ENCODE results near the gene AIF1L. TPM values are rescaled to one million over a fixed set of nuclear protein-coding genes. Genes with fewer than 3 reads are reported as not detected.

The AIF1L gene
- total RNA-seq, 4 donors from 2014 or later = 42.9 to 55.9 (median 50.0) TPM

DNA sequence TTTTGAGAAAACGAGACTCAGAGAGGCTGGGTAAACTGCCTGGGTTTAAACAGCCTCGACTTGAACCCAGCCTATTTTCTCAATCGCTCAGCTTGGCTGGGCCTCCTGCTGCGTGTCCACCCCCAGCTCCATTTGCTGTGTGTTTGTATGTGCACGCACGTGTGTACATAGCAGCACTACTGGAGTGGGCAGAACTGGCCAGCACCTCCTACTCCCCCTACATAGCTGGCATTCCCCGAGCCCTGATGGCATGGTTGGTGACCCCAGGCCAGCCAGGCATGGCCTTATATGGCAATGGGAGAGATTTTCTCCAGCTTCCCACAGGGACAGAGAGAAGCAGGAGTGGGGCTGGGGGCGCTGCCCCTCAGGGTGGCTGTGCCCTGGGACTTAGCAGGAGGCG is 4.1 kb downstream of the AIF1L start:
- Histone ChIP-seq H3K4me3 (no peak overlapping the region), H3K36me3 (no peaks in the 10 kb centered on the region), H3K27ac (peak overlapping the region in 3 of 4 donors; percentile 63 to 93 (median 84)), H3K9me3 (no peaks in the 10 kb centered on the region), H3K4me1 (peaks cover 0 to 57% (median 4%) of the 10 kb centered on the region in 4 donors), H3K27me3 (peaks cover 0 to 9% of the 10 kb centered on the region in 2 donors)
- TF ChIP-seq EP300 (IDR thresholded peaks at IDR 0.05) = peak in 1 of 2 donors; percentile 86
- TF ChIP-seq, protein P1, sequence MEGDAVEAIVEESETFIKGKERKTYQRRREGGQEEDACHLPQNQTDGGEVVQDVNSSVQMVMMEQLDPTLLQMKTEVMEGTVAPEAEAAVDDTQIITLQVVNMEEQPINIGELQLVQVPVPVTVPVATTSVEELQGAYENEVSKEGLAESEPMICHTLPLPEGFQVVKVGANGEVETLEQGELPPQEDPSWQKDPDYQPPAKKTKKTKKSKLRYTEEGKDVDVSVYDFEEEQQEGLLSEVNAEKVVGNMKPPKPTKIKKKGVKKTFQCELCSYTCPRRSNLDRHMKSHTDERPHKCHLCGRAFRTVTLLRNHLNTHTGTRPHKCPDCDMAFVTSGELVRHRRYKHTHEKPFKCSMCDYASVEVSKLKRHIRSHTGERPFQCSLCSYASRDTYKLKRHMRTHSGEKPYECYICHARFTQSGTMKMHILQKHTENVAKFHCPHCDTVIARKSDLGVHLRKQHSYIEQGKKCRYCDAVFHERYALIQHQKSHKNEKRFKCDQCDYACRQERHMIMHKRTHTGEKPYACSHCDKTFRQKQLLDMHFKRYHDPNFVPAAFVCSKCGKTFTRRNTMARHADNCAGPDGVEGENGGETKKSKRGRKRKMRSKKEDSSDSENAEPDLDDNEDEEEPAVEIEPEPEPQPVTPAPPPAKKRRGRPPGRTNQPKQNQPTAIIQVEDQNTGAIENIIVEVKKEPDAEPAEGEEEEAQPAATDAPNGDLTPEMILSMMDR (IDR thresholded peaks at IDR 0.05) = no peak
- DNase-seq (ENCODE audit: low spot score in 2 of 2) = no peak
- 59 to 74% methylated on average over 8 to 9 of the region's 9 CpGs for whole genome bisulfite sequencing, 2 donors

DNA sequence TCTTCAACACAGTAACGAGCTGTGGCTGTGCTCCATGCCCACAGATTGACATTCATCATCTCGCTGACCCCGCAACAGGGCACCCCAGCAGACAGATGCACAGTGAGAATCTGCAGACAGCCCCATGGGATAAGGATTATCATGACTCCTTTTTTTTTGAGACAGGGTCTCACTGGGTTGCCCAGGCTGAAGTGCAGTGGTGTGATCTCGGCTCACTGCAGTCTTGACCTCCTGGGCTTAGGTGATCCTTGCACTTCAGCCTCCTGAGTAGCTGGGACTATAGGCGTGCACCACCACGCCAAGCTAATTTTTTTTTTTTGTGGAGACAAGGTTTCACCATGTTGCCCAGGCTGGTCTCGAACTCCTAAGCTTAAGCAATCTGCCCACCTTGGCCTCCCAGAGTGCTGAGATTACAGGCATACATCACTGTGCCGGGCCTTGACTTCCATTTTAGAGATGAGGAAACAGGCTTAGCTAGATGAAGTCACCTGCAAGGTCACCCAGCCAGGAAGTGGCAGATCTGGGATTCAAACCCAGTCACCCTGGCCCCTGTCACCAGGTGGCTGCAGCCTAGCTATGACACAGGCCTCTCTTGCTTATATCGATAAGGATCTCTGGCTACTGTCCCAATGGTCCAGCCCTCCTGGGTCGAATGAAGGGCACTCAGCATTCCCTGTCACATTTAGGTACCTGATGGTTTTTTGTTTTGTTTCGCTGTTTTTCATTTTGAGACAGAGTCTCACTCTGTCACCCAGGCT is 5.1 kb downstream of the AIF1L start:
- H3K4me1 ChIP-seq = peaks cover 0 to 53% (median 4%) of the 10 kb centered on the region in 4 donors
- H3K27me3 ChIP-seq = peaks cover 0 to 6% of the 10 kb centered on the region in 2 donors
- H3K4me3 ChIP-seq = no peak overlapping the region
- WGBS, 2 donors = 93 to 96% methylated on average over 10 to 11 of the region's 11 CpGs
- DNase-seq (ENCODE audit: low spot score in 2 of 2) = no peak
- H3K27ac ChIP-seq = peak overlapping the region in 3 of 4 donors; percentile 63 to 93 (median 84)
- no peaks in the 10 kb centered on the region for H3K36me3 ChIP-seq
- TF ChIP-seq, protein P1 (IDR thresholded peaks at IDR 0.05) = no peak
- no peak for TF ChIP-seq EP300 (IDR thresholded peaks at IDR 0.05)
- TF ChIP-seq POLR2A (IDR thresholded peaks at IDR 0.05) = no peak
- H3K9me3 ChIP-seq = no peaks in the 10 kb centered on the region

DNA sequence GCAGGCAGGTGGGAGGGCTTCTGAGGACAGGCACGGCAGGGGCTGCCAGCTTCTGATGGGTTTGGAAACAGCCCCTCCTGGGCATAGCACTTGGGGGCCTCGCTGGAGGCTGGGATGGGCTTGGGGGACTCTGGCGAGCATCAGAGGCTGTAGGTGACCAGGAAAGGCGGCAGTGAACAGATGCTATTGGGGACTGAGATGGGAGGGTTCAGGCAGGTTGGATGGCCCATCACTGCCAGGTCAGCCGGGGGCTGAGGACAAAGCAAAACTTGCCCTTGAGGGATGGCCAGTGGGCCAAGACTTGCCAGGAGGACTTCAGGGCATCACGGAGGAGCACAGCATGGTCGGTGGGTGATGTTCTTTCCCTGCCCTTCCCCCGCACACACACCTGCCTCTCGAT is 6.7 kb downstream of the AIF1L start:
- no peaks in the 10 kb centered on the region for H3K36me3 ChIP-seq
- H3K27ac ChIP-seq = peak overlapping the region in 2 of 4 donors; percentile 84 to 93
- peaks cover 0 to 4% of the 10 kb centered on the region in 2 donors for H3K27me3 ChIP-seq
- 79 to 87% methylated on average over 9 of the region's 9 CpGs for WGBS, 2 donors
- H3K9me3 ChIP-seq = no peaks in the 10 kb centered on the region
- TF ChIP-seq, protein P1 (IDR thresholded peaks at IDR 0.05) = no peak
- H3K4me1 ChIP-seq = peaks cover 0 to 50% (median 3%) of the 10 kb centered on the region in 4 donors
- no peak for DNase-seq (ENCODE audit: low spot score in 2 of 2)
- no peak overlapping the region for H3K4me3 ChIP-seq

DNA sequence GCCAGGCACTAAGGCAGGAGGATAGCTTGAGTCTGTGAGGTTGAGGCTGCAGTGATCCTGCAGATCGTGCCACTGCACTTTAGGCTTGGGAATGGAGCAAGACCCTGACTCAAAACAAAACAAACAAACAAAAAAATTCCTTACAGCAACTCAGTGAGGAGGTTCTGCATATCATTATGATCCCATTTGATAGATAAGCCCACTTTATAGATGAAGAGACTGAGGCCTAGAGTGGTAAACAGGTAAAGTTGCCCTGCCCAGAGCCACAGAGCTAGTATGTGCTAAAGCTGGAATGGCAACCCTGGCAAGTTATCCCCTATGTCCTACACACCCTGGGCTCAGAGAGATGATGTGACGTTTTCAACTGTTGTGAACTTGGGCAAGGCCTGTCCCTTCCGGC is 7.2 kb downstream of the AIF1L start:
- Histone ChIP-seq H3K27me3 (no peaks in the 10 kb centered on the region), H3K4me1 (peaks cover 0 to 49% (median 6%) of the 10 kb centered on the region in 4 donors), H3K27ac (peak overlapping the region in 2 of 4 donors; percentile 84 to 93), H3K9me3 (no peaks in the 10 kb centered on the region), H3K36me3 (no peaks in the 10 kb centered on the region), H3K4me3 (no peak overlapping the region)
- 89 to 97% methylated on average over 3 of the region's 3 CpGs for WGBS, 2 donors
- TF ChIP-seq, protein P1 (IDR thresholded peaks at IDR 0.05) = no peak
- TF ChIP-seq POLR2A (IDR thresholded peaks at IDR 0.05) = no peak
- no peak for TF ChIP-seq EP300 (IDR thresholded peaks at IDR 0.05)
- DNase-seq (ENCODE audit: low spot score in 2 of 2) = no peak

DNA sequence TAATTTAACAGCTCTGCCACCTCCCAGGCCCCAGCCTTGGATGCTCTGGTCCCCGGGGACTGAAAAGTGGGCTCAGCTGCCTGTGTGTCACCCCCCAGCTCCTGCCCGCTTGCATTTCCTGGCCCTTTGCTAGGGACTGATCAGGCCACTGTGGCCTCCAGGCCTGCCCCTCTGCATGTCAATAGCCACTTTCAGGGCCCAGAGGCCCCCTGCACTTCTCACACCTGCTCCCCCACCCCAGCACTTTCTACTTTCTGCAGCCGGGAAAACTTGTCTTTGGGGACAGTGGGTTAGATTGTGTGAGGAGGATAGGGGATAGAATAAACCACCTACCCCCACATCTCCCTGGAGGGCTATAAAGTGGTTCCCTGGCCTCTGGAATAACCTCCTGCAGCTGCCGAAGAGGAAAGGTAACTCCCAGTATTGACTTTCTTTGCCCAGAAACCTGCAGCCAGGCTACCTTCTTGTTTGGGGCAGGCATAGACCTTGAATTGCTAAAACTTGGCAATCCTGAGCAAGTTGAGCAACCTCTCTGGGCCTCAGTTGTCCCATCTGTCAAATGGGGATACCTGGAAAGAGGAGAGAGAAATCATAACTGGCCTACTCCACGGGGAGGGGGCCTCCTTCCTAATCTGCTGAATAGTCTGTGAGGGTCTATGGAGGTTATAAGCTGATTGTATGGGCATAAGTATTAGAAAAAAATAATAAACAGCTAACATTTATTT is 7.8 kb downstream of the AIF1L start:
- H3K27ac ChIP-seq = peak overlapping the region in 2 of 4 donors; percentile 84 to 93
- peaks cover 0 to 46% (median 7%) of the 10 kb centered on the region in 4 donors for H3K4me1 ChIP-seq
- no peaks in the 10 kb centered on the region for H3K36me3 ChIP-seq
- WGBS, 2 donors = 75 to 83% methylated on average over 5 of the region's 5 CpGs
- no peaks in the 10 kb centered on the region for H3K27me3 ChIP-seq
- TF ChIP-seq EP300 (IDR thresholded peaks at IDR 0.05) (no peak), POLR2A (IDR thresholded peaks at IDR 0.05) (no peak)
- TF ChIP-seq, protein P1 (IDR thresholded peaks at IDR 0.05) = no peak
- H3K4me3 ChIP-seq = no peak overlapping the region
- no peak for DNase-seq (ENCODE audit: low spot score in 2 of 2)
- H3K9me3 ChIP-seq = no peaks in the 10 kb centered on the region
